C4-2B (cell line): Measurements from ENCODE around the gene CHCHD6.

Source experiments
- ZFX ChIP-seq: fragments of 450-650 bp; IDR thresholded peaks from 2 replicates; pipeline ENCODE4 v1.6.1; 2017
- TF ChIP-seq, protein P1 (sequence below): fragments of 450-650 bp; conservative IDR thresholded peaks from 2 replicates; pipeline ENCODE4 v1.5.1; 2017; ENCODE audit warnings: mild to moderate bottlenecking

GRCh38 chr3:126847061-126847460 lies 143.0 kb downstream of the CHCHD6 start:
- TF ChIP-seq, protein P1, sequence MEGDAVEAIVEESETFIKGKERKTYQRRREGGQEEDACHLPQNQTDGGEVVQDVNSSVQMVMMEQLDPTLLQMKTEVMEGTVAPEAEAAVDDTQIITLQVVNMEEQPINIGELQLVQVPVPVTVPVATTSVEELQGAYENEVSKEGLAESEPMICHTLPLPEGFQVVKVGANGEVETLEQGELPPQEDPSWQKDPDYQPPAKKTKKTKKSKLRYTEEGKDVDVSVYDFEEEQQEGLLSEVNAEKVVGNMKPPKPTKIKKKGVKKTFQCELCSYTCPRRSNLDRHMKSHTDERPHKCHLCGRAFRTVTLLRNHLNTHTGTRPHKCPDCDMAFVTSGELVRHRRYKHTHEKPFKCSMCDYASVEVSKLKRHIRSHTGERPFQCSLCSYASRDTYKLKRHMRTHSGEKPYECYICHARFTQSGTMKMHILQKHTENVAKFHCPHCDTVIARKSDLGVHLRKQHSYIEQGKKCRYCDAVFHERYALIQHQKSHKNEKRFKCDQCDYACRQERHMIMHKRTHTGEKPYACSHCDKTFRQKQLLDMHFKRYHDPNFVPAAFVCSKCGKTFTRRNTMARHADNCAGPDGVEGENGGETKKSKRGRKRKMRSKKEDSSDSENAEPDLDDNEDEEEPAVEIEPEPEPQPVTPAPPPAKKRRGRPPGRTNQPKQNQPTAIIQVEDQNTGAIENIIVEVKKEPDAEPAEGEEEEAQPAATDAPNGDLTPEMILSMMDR, result no peak
- no peak for TF ChIP-seq ZFX
